NCI-H1105 (cell line): ENCODE data around the gene IFFO2.

Source experiments
- DNase-seq: peaks from one replicate; lab custom pipeline; 2025; lab: John Stamatoyannopoulos, UW

Gene IFFO2

DNA sequence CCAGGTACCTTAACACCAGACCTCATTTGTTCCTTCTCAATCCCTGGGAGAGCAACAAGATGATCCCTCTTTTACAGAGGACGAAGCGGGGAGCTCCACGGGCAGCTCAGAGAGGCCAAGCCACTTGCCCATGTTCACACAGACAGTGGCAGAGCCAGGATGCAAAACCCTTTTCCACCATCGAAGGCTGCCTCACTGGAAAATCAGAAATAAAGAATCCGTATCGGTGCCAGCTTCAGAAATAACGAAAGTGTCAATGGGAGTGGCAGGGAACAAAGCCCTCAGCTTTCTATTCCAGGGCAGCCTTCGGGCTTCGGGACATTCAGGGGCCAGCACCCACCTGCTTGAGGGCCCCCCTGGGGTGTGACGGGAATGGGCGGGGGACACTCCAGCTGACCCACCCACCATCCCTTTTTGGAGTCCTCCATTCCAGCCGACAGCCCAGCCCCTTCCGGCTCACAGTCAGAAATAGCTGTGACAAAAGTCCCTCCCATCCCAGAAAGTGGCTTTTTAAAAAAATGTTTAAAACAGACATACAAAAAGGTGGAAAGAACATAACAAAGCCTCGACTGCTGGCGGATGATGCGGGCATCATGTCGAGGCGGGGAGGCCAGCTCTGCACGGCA, 6.0 kb downstream of the IFFO2 start:
- DNase-seq: no peak

DNA sequence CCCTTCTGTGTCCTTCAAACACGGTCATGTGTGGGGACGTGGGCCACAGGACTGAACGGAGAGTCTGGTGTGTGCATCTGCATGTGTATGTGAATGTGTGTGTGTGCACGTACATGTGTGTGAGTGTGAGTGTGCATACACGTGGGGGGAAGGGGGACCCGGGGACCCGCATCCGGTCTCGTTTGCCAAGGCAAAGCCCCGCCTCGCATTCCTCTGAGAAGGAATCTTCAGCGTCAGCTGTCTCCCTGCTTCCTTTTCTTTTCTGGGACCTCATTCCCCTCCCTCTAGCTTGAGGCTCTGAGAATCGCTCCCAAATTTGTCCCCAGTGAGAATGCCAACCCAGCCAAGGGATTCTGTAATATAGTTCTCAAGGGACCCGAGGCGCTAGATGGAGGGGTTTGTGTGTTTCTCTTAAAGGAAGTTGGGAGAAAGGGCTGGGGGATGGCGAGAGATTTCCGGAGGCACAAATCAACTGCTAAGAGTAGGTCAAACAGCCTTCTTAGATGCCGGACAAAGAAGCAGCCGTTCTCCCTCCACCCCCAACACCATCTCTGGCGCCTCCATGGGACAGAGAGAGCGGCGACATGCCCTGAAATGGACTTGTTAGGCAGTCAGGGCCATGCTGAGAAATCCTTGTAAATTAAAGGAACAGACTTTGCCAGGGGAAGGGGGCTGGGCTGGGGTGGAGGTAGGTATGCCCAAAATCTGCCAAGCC, 6.6 kb downstream of the IFFO2 start:
- DNase-seq: no peak

DNA sequence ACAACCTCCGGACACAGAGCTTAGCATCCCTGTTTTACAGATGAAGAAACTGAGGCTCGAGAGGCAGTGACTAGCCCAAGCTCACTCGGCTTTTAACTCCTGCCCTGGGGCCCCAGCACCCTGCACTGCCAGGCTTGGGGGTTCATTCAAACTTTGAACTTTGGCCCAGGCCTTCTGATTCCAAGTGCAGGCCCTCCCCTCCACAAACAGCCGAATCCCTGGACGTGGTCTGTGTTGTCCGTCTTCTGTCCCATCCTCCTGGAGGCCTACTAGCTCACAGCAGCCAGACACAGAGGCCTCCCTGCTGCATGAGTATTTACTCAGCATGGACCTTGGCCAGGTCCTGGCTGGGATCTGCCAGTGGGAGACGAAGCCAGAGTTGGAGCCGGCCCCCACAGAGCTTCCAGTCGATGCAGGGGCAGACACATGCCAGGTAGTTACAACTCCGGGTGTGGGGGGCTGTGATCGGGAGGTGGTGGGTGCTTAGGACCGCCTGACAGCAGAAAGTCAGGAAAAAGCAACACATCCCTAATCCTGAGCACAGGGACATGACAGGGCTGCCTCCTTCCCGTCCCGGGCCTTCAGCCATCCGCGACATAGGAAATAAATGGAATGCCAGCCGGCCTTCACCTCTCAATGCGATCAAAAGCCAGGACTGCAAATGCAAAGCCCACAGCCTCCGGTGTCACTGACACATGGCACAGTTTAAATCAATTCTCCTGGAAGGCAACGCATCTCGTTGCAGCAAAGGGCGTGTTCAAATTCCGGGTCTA, 7.4 kb downstream of the IFFO2 start:
- no peak for DNase-seq

DNA sequence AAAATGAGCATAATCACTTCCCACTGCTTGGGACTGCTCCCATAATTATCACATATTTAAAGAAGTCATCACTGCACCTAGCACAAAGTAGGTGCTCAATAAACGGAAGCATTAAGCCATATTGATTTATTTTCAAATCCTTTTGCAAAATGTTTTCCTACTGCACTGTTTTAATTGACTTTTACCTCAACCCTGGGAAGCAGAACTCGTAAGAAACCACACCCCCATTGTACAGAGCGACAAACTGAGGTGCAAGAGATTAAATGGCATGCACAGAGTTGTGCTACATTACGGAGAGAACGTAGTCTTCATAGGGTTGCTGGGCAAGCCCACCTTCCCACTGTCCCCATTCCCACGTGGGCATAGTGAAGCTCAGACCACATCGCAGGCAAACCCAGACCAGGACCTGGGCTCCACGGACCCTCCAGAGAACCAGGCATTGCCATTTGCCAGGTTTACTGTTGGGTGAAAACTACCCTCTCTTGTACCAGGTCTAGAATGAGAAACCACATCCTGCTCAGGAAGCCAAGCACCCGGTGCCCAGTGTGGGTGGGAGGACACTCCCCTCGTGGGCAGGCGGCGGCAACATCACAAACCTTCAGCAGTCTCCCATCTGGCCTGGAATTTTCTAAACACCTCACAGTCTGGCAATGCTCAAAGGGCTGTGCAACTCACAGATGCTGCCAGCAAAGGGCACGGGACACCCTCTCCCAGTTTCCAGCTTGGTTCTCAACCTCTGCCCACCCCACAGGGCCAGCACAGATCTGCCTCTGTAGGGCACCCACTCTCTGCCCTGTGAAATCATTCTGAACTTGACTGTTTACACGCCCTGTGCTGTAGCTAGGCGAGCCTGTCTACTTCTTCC, 8.2 kb downstream of the IFFO2 start:
- no peak for DNase-seq

DNA sequence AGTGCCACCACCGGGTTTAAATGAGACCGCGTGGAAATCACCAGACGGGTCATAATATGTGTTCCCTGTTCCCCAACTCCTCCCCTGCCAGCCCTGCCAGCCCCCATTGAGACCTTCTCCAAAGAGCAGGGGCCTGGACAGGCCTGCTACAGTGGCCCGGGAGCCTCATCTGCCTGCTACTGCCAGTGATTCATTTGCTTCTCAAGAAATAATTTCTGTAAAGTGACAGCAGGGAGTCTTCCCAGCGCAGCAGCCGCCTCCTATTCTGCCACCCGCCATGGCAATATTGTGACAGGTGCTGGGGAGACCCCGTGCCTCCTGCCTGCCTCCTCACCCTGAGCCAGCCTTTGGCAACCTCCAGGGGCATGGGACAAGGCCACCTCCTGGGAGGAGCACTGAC, 8.9 kb downstream of the IFFO2 start:
- no peak for DNase-seq

DNA sequence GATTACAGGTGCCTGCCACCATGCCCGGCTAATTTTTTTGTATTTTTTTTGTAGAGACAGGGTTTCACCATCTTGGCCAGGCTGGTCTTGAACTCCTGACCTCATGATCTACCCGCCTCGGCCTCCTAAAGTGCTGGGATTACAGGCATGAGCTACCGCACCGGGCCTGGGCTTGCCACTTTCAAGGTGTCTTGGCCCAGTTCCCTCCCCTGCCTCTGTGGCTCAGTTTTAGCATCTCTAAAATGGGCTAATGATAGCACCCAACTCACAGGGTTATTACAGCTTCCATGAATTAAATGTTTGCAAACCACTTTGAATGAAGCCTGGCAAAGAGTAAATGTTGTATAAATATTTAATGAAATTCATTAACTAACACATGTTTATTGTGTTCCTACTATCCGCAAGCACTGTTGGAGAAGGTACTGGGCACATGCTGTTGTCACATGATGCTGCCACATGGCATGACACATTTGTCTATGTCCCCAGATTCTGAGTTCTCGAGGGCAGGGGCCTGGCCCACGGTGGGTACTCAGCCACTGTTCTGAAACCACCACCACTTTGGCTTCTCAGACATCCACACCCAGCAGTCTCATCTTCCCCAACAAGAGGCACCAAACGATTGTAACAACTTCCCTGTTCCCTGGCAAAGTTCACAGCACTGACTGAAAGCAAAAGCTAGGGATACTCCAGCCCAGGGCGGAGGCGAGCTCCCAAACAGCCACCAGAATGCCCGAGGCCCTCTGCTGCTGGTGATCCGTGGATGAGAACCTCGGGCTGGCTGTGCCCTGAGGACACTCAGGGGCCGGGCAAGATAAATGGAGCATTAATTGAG, 9.7 kb downstream of the IFFO2 start:
- no peak for DNase-seq

DNA sequence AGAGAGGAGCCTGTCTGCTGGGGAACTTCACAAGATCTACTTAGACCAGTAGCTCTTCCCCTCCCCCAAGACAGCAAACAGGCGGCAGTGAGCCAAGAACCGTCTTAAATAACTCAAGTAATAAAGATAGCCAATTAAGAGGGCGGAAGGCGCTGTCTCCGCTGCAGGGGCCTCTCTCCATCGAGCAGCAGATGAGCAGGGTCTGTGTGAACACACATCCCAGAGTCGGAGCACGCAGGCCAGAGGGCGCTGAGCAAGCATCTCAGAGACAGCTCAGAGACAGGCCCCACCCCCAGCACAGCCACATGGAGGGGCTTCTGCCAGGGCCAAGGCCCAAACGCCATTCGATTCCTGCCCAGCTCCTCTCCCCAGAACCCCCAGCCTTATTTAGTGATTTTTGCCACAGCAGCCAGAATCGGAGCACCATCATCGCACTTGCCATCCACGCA, 11.1 kb downstream of the IFFO2 start:
- peak; percentile 40 for DNase-seq

DNA sequence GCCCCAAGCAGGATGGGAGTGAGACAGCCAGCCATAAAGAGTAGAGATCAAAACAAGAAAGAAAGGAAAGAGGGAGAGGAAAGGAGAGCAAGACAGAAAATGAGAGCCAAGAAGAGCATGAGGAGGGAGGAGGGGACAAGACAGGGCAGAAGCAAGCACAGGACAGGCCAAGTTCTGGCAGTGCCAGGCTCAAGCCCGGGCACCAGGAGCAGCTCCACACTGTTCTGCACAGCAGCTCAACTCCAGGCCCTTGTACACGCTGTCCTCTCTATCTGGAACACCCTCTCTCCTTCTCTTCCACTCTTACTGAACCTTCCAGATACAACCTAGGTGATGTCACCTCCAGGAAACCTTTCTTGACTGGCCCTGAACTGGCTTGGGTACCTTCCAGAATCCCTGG, 11.7 kb downstream of the IFFO2 start:
- DNase-seq: no peak

DNA sequence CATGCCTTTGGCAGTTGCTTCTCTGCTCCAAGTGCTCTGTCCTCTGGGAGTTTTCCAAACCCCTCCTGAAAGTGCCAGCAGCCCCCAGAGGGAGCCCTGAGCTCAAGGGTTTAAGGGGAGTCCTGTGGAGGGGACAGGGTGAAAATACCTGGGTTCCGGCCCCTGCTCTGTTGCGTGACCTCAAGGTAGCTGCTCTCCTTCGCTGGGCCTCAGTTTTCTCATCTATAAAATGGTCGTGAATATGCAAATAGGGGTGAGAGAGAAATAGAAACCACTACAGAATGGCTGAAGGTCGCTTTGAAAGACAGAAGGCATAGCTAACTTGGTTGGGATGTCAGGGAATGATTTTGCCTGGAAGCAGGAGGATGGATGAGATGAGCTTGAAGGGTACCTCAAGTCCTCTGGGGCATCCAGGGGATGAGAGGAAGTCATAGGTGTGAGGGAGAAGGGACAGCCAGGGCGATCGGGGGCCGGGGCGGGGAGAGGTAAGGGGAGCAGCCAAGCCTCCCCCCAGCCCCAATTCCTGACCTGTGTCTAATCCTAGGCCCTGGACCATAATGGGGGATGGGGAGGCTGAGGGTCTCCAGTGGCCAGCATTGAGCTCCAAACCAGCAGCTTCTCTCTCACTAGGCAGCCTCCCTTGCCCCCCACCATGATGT, 12.4 kb downstream of the IFFO2 start:
- no peak for DNase-seq

DNA sequence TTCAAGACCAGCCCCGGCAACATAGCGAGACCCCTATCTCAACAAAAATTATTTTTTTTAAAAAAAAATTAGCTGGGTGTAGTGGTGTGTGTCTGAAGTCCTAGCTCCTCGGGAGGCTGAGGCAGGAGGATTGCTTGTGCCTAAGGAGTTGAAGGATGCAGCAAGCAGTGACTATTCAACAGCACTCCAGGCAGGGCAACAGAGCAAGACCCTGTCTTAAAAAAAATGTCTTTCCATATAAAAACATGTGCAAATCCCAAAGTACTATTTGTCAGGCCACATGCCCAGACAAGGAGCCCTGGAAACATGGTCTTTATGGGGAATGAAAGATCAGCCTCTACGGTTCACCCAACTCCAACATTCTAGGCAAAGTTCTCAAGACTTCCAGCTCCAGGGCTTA, 13.3 kb downstream of the IFFO2 start:
- DNase-seq: no peak

DNA sequence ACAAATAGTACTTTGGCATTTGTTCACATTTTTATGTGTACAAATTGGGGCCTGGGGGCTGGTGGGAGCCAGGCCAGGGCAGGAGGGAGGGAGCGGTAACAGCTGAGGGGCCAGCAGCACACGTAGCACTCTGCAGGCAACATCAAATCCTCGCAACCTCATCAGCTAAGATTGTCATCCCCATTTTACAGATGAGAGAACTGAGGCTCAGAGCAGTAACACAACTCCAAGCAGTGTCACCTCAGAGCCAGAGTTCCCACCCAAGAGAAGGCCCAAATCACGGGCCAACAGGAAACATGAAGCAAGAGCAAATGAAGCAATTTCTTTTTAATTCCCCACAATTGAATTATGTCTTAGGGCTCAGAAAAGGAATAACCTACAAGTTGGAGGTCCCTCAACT, 14.1 kb downstream of the IFFO2 start:
- no peak for DNase-seq

DNA sequence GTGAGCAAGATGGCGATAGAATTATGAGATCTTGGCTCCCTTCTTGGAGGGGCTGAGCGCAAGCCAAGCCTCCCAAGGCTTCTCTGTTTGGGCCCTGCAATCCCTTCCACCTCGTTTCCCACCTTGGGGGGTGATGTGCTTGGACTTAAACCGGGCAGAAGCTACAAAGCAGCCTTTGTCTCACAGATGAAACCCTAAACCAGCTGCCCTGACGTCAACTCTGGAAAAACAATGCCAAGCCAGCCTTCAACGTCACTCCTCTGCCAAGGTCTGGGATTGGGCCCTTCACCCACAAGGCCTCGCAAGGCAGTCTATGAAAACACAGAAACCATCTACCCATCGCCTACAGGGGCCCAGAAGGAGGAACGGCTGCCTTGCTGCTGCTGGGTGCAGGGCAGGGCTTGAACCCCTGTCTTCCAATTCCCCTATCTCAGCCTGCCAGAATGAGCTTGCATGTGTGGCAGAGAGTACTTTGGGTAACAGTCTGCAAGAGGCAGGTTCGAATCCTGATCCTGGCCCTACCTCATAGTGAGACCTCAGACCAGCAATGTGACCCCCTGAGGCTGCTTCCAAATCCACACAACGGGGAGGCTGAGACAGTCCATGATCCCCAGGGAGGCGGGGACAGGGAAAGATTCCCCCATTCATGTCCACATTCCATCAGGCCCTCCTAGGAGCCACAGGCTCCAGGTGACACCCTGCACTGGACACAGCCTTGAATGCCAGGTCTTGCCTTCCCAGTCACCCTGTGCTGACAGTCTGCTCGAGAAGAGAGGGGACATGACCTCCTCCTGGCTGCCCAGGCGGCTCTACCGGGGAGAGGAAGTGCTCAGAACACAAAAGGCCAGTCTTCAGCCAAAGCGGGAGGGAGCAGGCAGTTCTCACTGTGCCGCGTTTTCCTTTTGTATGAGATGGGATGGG, 15.0 kb downstream of the IFFO2 start:
- DNase-seq: no peak

DNA sequence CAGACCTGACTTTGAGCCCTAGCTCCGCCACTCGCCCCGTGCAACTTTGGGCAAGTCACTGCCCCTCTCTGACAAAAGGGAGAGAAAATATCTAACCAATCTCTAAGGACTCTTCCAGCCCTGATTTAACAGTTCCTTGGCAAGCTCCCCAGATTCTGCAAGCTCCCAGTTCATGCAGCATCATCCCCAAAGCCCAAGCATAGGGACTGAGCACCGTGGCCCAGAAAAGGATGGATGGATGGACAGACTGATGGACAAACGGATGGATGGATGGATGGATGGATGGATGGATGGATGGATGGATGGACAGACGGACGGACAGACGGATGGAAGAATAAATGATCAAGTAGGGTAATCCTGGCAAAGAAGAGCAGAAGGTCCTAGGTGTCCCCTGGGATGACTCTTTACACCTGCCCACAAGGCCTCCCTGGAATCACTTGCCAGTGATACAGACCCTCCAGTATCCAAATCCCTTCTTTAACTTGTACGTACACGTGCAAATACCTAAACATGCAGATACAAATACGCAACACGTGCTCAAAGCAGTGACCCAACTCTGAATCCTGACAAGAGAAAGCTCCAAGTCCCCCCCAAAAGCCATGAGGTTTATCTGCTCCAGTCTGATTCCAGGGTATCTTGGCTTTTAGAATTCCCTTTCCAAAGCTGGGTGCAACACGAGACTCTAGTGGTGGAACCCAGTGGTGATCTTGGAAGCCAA, 16.0 kb downstream of the IFFO2 start:
- no peak for DNase-seq

DNA sequence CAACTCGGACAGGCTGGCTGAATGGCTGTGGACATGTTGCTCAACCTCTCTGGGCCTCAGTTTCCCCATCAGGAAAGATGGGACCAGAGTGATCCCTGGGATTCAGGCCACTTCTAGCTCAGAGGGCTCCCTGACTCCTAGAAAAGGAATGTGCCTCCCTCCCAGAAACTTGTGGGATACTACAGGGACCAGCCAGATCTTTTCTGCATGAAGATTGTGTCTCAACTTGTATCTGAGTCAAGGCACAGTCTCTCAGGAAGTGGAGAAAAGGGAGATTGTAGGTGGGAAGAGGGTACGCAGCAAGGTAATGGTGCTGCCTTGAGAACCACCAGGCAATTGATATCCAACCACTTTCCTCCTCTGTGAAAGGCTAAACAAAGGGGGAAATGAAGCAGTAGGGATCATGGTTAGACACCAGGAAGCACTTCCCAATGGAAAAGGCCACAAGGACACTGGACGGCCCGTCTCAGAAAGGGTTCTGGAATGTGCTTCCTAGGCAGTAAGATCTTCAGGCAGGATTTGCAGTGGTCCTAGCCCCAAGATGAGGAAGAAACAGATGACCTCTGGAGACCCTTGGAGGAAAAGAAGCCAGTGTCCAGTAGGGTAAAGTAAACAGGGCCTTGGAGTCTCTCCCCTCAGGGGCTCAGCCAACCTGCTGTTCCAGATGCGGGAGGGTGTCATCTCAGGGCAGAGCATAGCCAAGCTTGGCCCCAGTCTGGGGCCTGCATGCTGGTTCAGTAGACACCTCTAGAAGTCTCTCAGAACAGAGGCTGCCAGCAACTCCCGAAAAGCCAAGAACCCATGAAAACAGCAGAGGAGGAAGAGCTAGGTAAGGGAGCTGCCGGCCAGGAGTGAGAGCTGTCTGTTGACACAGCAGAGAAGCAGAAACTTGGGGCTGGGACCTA, 16.8 kb downstream of the IFFO2 start:
- no peak for DNase-seq

DNA sequence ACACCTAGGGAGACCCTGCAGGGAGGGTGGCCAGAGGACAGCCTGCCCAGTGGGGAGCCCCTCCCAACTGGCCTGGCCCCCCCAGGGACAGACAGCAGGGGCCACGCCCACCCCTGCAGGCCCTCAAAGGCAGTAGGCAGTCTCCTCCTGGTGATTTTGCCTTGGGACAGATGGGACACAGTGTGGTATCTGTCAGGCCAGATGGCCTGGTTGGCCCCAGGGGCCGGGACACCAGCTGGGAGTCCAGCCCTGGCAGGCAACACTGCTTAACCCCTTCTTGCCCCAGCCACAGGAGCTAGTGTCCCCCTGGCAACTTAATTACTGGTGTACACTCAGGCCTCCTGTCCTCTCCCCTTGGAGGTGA, 17.8 kb downstream of the IFFO2 start:
- DNase-seq: no peak

DNA sequence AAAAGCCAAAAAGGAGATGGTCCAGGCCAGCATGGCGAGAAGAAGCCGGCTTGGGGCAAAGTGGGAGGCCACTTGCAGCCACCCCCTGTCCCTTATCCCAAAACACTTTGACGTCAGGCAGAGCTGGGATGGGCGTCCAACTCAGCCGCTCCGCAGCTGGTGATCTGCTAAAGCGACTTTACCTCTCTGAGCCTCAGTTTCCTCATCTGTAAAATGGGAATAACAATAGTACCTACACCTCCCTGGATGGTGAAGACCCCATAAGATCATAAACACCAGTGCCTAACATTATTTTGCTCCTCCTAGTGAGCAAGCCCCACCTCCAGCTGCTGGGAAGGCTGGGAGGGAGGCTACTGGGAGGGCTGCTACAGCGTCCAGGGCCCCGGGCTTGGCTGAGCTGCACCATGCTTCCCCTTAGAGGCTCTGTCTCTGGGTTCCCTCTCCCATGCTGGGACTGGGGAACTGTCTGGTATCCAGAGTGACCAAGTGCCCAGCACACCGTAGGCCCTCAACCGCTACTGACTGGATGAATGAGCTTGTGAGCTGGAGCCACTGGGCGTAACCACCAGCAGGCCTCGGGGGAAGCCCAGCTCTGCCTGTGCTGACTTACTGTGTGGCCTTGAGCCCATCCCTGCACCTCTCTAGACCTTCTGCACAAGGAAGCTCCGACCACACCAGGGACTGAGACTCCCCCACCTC, 18.3 kb downstream of the IFFO2 start:
- DNase-seq: no peak

DNA sequence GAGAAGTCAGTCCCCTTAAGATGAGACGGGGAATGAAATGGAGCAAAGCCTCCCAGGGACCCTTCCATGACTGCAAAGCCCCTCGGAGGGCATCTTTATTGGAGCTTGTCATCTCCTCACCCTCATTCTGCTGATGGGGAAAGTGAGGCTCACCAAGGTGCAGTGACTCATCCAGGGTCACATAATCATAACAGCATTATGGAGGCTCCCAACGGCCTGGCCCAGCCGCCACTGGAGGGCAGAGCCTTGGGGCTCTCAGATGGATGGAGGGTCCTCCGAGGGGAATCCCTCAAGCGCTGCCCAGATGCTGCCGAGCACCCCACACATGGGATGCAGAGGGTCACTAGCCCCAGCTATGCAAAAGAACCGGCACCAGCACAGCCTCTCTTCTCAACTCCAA, 18.9 kb downstream of the IFFO2 start:
- DNase-seq: no peak
